Smooth muscle cell (in vitro differentiated cells): ENCODE measurements around the gene CEP63. TPM values are rescaled to one million over a fixed set of nuclear protein-coding genes. Genes with fewer than 3 reads are reported as not detected.

Source experiments
- DNase-seq: peaks from one replicate; lab custom pipeline; 2025; ENCODE audit not compliant: unreplicated experiment; lab: John Stamatoyannopoulos, UW
- H2AFZ ChIP-seq: fragments of 200-600 bp; sonication (generic); 2 replicates; pipeline ENCODE4 v1.6.0; 2016; ENCODE audit warnings: antibody characterized with exemption, low read depth, mild to moderate bottlenecking
- H3F3A ChIP-seq: fragments of 200-600 bp; sonication (generic); 2 replicates; pipeline ENCODE4 v1.6.0; 2017; ENCODE audit warnings: antibody characterized with exemption, low read depth
- H3K27ac ChIP-seq: fragments of 200-600 bp; sonication (generic); 2 replicates; pipeline ENCODE4 v1.5.1; 2016; ENCODE audit warnings: low read depth, mild to moderate bottlenecking
- H3K27me3 ChIP-seq: fragments of 200-600 bp; sonication (generic); 2 replicates; pipeline ENCODE4 v1.6.1; 2016; ENCODE audit warnings: low read depth, mild to moderate bottlenecking
- H3K36me3 ChIP-seq: fragments of 200-600 bp; sonication (generic); 2 replicates; pipeline ENCODE4 v1.5.1; 2016; ENCODE audit warnings: low read depth
- H3K4me1 ChIP-seq: fragments of 200-600 bp; sonication (generic); 2 replicates; pipeline ENCODE4 v1.5.1; 2016; ENCODE audit warnings: low read depth
- H3K4me2 ChIP-seq: fragments of 200-600 bp; sonication (generic); 2 replicates; pipeline ENCODE4 v1.6.0; 2016; ENCODE audit warnings: mild to moderate bottlenecking
- H3K4me3 ChIP-seq: fragments of 200-600 bp; sonication (generic); 2 replicates; pipeline ENCODE4 v1.5.1; 2016; ENCODE audit warnings: mild to moderate bottlenecking
- H3K79me2 ChIP-seq: fragments of 200-600 bp; sonication (generic); 2 replicates; pipeline ENCODE4 v1.6.0; 2016; ENCODE audit warnings: low read depth, mild to moderate bottlenecking
- H3K9ac ChIP-seq: fragments of 200-600 bp; sonication (generic); 2 replicates; pipeline ENCODE4 v1.6.0; 2016; ENCODE audit warnings: low read depth
- H3K9me3 ChIP-seq: fragments of 200-600 bp; sonication (generic); replicated peaks from 2 replicates; pipeline ENCODE4 v1.5.1; 2016; ENCODE audit warnings: low read depth
- H4K20me1 ChIP-seq: fragments of 200-600 bp; sonication (generic); 2 replicates; pipeline ENCODE4 v1.6.0; 2016; ENCODE audit warnings: low read depth
- WGBS: methylation state at CpG from one replicate; pipeline ENCODE4 v1.1.7; 2016; ENCODE audit warnings: low lambda C conversion rate; 5-methylcytosine and 5-hydroxymethylcytosine counted together
- polyA plus RNA-seq: library from polyadenylated mRNA; unstranded; fragments of >200 nt; fragmentation: Nextera tagmentation; extraction: Ambion mirVana; gene quantifications from 2 replicates; pipeline ENCODE4 v1.2.1, GENCODE V29; 2016
- total RNA-seq: library from RNA; depleted of rRNA; stranded (reverse); fragments of >200 nt; gene quantifications from 2 replicates; pipeline ENCODE4 v1.2.3, GENCODE V29; 2014
- TF ChIP-seq, protein P1 (sequence below): fragments of 200-600 bp; sonication (generic); IDR thresholded peaks from 2 replicates; pipeline ENCODE4 v1.5.1; 2017; ENCODE audit warnings: borderline replicate concordance, mild to moderate bottlenecking, antibody characterized with exemption; ENCODE audit not compliant: insufficient read depth, poor library complexity, severe bottlenecking

The CEP63 gene
- total and polyA plus RNA-seq, 2 experiments from 2014 or later, result 16.9 to 24.5 TPM

DNA sequence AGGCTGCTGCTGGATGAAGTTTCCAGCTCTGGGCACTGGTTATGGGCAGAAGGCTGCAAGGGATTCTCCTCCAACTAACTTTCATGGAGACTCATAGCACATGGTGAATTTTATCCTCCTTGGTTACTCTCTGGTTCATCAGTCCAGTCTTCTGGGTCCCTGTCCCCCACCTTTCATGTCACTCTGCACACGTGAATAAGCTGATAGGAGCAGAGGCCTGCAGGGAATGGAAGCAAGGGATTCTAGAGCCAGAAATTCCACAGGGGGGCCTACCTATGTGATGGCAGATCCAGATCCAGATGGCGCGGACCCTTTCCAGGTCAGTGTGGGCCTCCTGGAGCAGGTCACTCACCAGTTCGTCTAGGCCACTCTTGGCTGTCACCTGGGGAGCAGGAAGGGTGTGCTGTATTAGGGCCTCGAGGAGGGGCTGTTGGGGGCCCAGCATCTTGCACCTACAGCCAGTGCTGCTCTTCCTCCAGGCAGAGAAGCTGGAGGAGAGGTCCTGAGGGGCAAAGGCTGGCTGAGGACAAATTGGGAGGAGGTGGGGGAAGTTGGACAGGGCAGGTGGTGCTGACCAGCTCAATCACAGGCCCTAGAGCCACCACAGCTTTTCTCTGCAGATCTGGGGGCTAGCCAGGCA lies 134.7 kb downstream of the CEP63 start:
- Histone ChIP-seq H2AFZ (no peak overlapping the region), H3K27ac (no peak overlapping the region), H3K4me3 (no peak overlapping the region), H3K79me2 (no peaks in the 10 kb centered on the region), H3K36me3 (no peaks in the 10 kb centered on the region), H3K9me3 (no peaks in the 10 kb centered on the region), H3F3A (no peaks in the 10 kb centered on the region), H3K27me3 (no peaks in the 10 kb centered on the region), H3K4me2 (no peak overlapping the region), H4K20me1 (no peaks in the 10 kb centered on the region), H3K4me1 (no peaks in the 10 kb centered on the region), H3K9ac (no peak overlapping the region)
- TF ChIP-seq, protein P1, sequence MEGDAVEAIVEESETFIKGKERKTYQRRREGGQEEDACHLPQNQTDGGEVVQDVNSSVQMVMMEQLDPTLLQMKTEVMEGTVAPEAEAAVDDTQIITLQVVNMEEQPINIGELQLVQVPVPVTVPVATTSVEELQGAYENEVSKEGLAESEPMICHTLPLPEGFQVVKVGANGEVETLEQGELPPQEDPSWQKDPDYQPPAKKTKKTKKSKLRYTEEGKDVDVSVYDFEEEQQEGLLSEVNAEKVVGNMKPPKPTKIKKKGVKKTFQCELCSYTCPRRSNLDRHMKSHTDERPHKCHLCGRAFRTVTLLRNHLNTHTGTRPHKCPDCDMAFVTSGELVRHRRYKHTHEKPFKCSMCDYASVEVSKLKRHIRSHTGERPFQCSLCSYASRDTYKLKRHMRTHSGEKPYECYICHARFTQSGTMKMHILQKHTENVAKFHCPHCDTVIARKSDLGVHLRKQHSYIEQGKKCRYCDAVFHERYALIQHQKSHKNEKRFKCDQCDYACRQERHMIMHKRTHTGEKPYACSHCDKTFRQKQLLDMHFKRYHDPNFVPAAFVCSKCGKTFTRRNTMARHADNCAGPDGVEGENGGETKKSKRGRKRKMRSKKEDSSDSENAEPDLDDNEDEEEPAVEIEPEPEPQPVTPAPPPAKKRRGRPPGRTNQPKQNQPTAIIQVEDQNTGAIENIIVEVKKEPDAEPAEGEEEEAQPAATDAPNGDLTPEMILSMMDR, result no peak
- no peak for DNase-seq
- WGBS, result 88% methylated on average over 5 of the region's 5 CpGs

DNA sequence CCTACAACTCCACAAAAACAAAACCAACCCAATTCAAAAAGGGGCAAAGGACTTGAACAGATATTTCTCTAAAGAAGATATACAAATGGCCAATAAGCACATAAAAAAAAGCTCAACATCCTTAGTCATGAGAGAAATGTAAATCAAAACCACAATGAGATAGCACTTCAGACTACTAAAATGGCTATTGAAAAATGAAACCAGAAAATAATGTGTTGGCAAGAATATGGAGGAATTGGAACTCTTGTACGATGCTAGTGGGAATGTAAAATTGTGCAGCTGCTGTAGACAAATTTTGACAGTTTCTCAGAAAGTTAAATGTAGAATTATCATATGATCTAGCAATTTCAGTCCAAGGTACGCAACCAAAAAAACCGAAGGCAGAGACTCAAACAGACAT lies 136.0 kb downstream of the CEP63 start:
- Histone ChIP-seq H3K27ac (no peak overlapping the region), H3K4me1 (no peaks in the 10 kb centered on the region), H3K9me3 (no peaks in the 10 kb centered on the region), H3K36me3 (no peaks in the 10 kb centered on the region), H3K79me2 (no peaks in the 10 kb centered on the region), H3K27me3 (no peaks in the 10 kb centered on the region), H4K20me1 (no peaks in the 10 kb centered on the region), H3F3A (no peaks in the 10 kb centered on the region), H3K4me2 (no peak overlapping the region), H3K4me3 (no peak overlapping the region), H3K9ac (no peak overlapping the region), H2AFZ (no peak overlapping the region)
- 87% methylated on average over 3 of the region's 3 CpGs for WGBS
- DNase-seq, result no peak
- TF ChIP-seq, protein P1, result no peak

DNA sequence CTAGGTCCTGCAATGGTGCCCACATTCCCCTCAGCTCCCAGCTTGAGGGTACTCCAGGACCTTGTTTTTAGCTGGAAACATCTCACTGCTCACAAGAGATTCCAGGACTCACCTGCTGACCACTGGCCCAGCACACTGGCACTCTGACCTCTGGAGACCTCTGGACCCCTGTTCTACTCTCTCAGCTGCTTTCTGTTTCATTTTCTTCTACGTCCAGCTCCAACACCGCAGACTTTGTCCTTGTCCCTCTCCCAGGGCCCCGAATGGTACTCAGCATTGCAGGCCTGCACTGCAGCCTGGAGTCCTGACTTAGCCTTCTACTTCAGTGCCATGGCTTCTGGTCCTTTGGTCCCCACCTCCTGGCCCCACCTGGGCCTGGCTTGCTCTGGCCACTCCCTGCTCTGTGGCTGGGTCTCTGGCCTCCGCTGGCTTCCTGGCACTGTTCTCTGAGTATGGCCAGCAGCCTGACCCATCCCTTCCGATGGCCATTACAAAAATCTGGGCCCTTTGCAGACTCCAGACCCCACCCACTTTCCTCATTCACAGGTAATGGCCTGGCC lies 137.0 kb downstream of the CEP63 start:
- Histone ChIP-seq H3K9me3 (no peaks in the 10 kb centered on the region), H3K27ac (no peak overlapping the region), H3K4me1 (no peaks in the 10 kb centered on the region), H3F3A (no peaks in the 10 kb centered on the region), H3K79me2 (no peaks in the 10 kb centered on the region), H3K4me3 (no peak overlapping the region), H3K27me3 (no peaks in the 10 kb centered on the region), H2AFZ (no peak overlapping the region), H3K9ac (no peak overlapping the region), H4K20me1 (no peaks in the 10 kb centered on the region), H3K4me2 (no peak overlapping the region), H3K36me3 (no peaks in the 10 kb centered on the region)
- DNase-seq, result no peak
- WGBS, result 76% methylated on average over 5 of the region's 5 CpGs
- TF ChIP-seq, protein P1, result no peak
